Fibroblast of pulmonary artery (primary cell): ENCODE results near the gene ZNF283.

ENCODE experiments used
- DNase-seq: peaks from one replicate; pipeline ENCODE4 v3.0.0-alpha.2; 2010; ENCODE audit warnings: low read depth
- H3K4me3 ChIP-seq: replicated peaks from 2 replicates; pipeline ENCODE4 v1.5.1; 2011; ENCODE audit warnings: low read depth, mild to moderate bottlenecking, control low read depth, low read length, moderate library complexity
- TF ChIP-seq, protein P1 (sequence below): IDR thresholded peaks from 2 replicates; pipeline ENCODE4 v1.5.1; 2011; ENCODE audit warnings: mild to moderate bottlenecking, control low read depth, low read length, inconsistent platforms; ENCODE audit errors: missing control alignments

ZNF283 gene

DNA sequence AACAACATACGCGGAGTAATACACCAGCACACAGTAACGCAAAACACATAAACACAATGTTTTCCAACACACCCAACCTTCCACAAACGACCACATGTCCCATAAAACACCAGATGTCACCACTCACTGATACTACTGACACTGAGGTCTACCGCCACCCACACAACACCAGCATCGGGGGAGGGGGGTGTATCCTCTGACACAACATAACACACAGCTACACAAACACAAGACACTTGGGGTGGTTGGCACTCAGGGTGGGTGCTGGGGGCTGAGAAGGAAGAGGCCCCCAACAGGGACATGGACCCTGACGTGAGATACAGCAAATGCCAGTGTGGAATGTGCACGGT lies 44.8 kb upstream of the ZNF283 start:
- H3K4me3 ChIP-seq: no peak overlapping the region
- no peak for DNase-seq
- TF ChIP-seq, protein P1, sequence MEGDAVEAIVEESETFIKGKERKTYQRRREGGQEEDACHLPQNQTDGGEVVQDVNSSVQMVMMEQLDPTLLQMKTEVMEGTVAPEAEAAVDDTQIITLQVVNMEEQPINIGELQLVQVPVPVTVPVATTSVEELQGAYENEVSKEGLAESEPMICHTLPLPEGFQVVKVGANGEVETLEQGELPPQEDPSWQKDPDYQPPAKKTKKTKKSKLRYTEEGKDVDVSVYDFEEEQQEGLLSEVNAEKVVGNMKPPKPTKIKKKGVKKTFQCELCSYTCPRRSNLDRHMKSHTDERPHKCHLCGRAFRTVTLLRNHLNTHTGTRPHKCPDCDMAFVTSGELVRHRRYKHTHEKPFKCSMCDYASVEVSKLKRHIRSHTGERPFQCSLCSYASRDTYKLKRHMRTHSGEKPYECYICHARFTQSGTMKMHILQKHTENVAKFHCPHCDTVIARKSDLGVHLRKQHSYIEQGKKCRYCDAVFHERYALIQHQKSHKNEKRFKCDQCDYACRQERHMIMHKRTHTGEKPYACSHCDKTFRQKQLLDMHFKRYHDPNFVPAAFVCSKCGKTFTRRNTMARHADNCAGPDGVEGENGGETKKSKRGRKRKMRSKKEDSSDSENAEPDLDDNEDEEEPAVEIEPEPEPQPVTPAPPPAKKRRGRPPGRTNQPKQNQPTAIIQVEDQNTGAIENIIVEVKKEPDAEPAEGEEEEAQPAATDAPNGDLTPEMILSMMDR: no peak

DNA sequence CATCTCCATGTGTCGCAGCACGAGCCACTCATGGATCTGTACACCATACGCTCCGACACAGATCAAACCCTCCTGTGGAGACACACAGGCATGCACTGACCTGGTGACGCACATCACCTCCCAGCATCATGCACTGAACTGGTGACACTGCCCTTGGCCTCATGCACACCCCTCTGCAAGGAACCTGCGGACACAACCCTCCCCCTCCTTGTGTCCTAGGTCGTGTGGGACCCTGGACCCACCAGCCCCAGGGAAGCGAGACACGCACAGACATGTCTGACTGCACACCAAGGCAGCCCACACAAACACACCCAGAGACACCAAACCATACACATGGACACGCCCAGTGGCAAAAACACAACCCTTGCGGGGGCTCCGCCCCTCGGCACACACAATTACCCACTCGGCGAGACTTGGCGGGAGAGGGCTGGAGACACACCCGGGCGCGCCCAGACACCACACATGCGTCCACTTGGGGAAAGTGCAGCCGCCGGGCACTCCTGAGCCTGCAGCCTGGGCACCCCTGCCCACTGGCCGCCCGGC lies 44.4 kb upstream of the ZNF283 start:
- no peak for DNase-seq
- no peak overlapping the region for H3K4me3 ChIP-seq

DNA sequence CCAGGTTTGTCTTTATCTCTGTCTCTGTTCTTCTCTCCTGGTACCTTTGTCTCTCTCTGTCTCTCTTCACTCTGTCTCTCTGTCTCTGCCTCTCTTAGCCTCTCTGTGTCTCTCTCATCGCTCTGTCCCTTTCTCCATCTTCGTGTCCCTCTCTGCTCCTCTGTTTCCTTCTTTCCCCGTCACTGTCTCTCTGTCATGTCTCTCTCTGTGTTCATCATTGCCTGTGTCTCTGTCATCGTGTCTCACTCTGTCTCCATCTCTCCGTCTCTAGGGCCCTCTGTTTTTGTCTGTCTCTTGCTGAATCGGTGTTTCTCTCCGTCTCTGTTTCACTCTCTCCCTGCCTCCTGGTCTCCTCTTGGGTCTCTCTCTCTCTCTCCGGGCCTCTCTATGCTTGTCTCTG lies 43.5 kb upstream of the ZNF283 start:
- TF ChIP-seq, protein P1: no peak
- DNase-seq: no peak
- no peak overlapping the region for H3K4me3 ChIP-seq

More for the DNA sequence above, 44.4 kb upstream of the ZNF283 start:
- TF ChIP-seq, protein P1: no peak

DNA sequence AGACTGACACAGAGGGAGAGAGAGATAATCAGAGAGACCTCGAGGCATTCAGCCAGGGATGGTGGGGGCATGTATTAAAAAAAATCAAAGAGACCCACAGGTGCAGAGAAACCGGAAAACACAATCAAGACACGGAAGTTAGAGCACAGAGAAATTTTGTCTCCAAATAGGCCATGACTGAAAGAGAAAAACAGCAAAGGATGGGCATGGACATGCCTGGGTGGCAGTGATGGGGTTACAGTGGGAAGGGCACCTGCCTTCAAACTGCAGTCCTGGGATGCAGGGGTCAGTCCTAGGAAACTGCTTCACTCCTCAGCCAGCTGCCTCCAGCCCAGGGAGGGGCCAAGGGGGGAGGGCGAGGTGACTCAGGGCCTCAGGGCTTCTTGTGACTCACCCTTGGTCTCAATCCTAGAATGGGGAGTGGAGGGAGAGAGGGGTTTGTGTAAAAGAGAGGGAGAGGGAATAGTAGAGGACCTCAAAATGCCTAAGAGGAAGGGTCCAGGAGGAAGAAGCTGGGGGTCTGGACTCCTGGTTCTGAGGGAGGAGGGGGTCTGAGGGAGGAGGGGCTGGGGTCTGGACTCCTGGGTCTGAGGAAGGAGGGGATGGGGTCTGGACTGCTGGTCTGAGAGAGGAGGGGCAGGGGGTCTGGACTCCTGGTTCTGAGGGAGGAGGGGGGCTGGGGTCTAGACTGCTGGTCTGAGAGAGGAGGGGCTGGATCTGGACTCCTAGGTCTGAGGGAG lies 42.7 kb upstream of the ZNF283 start:
- TF ChIP-seq, protein P1: no peak
- H3K4me3 ChIP-seq: no peak overlapping the region
- peak; percentile 75 for DNase-seq

DNA sequence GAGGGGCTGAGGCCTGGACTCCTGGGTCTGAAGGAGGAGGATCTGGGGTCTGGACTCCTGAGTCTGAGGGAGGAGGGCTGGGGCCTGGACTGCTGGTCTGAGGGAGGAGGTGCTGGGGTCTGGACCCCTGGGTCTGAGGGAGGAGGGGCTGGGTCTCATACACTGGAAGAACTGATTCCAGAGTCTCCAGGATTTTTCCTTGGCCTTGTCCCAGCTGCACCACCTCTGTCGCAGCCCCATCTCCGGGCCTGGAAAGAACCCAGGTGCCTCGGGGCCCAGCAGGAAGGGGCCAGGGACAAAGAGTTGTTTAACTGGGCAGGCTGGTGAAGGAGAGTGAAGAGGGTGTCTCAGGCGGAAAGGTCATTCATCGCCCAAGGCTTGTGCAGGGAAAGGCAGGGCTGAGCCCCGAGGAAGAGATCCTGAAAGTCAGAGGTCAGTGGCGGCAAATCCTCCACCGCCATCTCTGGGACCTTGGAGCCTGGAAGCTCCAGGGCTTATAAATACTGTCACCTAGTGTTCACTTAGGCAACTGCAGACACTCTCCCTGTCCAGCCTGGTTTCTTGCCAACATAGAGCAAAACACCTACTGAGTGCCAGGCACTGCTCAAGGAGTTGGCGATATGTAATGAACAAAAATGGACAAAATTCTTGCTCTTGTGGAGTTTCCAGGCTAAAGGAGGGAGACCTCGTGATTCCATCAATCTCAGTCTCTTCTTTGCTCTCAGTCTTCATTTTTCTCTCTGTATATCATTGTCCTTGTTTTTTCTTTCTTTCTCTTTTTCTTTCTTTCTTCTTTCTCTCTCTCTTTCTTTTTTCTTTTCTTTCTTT lies 41.9 kb upstream of the ZNF283 start:
- no peak overlapping the region for H3K4me3 ChIP-seq
- peak; percentile 75 for DNase-seq
- TF ChIP-seq, protein P1: no peak

DNA sequence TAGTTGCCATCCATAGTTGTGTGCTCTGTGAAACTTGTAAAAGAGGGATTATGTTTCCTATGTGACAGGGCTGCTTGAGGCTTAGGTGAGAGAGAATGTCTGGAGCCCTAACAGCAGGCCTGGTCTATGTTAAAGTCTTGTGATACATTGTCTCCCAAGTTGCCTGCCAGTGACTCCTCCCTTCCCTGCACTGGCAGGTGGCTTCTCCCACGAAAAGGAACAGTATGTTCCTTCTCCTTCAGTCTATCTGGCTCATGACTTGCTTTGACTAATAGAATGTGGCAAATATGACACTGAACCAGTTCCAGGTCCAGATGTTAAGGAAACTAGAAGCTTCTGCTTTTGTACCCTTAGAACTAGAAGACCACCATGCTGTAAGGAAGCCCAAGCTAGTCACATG lies 40.5 kb upstream of the ZNF283 start:
- no peak for DNase-seq
- H3K4me3 ChIP-seq: no peak overlapping the region
- TF ChIP-seq, protein P1: no peak
